Activated CD8-positive, alpha-beta memory T cell treated with anti-CD3 and anti-CD28 coated beads, Interleukin-2, amount 10 ng/mL, durations not matched to agents 7 days and 5 days (primary cell): Measurements from ENCODE around the gene ITGB3BP. TPM values are rescaled to one million over a fixed set of nuclear protein-coding genes. Genes with fewer than 3 reads are reported as not detected.

Source experiments
- ATAC-seq: fragments of 150-1000 bp; cut with Tn5 transposase; one replicate; pipeline ENCODE4 v1.10.0; 2021; ENCODE audit warnings: moderate library complexity
- CTCF ChIA-PET: fragments of 350-600 bp; sonication (Branson Sonifier 250); formaldehyde crosslinking; loops from one replicate; lab custom pipeline; 2021; ENCODE audit warnings: antibody characterized with exemption; lab: Charles Lee
- DNase-seq: peaks from one replicate; pipeline ENCODE4 v3.0.0-alpha.2; 2020
- H3K27ac Mint-ChIP-seq: one replicate; pipeline ENCODE4 v1.8.0; 2021; ENCODE audit warnings: mild to moderate bottlenecking, mixed read lengths
- H3K27me3 Mint-ChIP-seq: one replicate; pipeline ENCODE4 v1.8.0; 2021; ENCODE audit warnings: mixed read lengths
- H3K36me3 Mint-ChIP-seq: one replicate; pipeline ENCODE4 v1.8.0; 2021; ENCODE audit warnings: mild to moderate bottlenecking, mixed read lengths
- H3K4me1 Mint-ChIP-seq: one replicate; pipeline ENCODE4 v1.8.0; 2021; ENCODE audit warnings: mixed read lengths
- H3K4me3 Mint-ChIP-seq: one replicate; pipeline ENCODE4 v1.8.0; 2021; ENCODE audit warnings: mild to moderate bottlenecking, moderate library complexity, mixed read lengths
- H3K9me3 Mint-ChIP-seq: one replicate; pipeline ENCODE4 v1.8.0; 2022; ENCODE audit warnings: low read depth, mixed read lengths
- total RNA-seq, 2 experiments: library from RNA; stranded (reverse); gene quantifications; one replicate each; pipeline ENCODE4 v1.2.3, GENCODE V29; 2021

Gene ITGB3BP
- total RNA-seq, 2 experiments from 2014 or later: 50.0 to 57.1 TPM

GRCh38 chr1:63403386-63403785 is 119.6 kb downstream of the ITGB3BP start:
- Mint-ChIP-seq H3K4me1 (peaks cover 2% of the 10 kb centered on the region), H3K9me3 (no peaks in the 10 kb centered on the region), H3K27me3 (no peaks in the 10 kb centered on the region), H3K36me3 (peaks cover 43% of the 10 kb centered on the region), H3K4me3 (no peak overlapping the region), H3K27ac (no peak overlapping the region)
- CTCF ChIA-PET: no interaction called here
- DNase-seq (no peak), ATAC-seq (no peak)

GRCh38 chr1:63401945-63402344 is 121.1 kb downstream of the ITGB3BP start:
- H3K9me3 Mint-ChIP-seq: no peaks in the 10 kb centered on the region
- H3K4me1 Mint-ChIP-seq: peaks cover 2% of the 10 kb centered on the region
- H3K27ac Mint-ChIP-seq: no peak overlapping the region
- DNase-seq: no peak
- peaks cover 40% of the 10 kb centered on the region for H3K36me3 Mint-ChIP-seq
- no peak overlapping the region for H3K4me3 Mint-ChIP-seq
- CTCF ChIA-PET: no interaction called here
- no peaks in the 10 kb centered on the region for H3K27me3 Mint-ChIP-seq
- no peak for ATAC-seq

Other genes starting within 250 kb of the ITGB3BP start
- gene FOXD3, start 200.7 kb downstream of the ITGB3BP start, total RNA-seq: not detected
- 10 to 100 TPM; 23.0 to 24.0 TPM for gene ALG6, start 155.6 kb downstream of the ITGB3BP start, total RNA-seq
- gene EFCAB7, start 300 bp upstream of the ITGB3BP start, total RNA-seq: 1 to 10 TPM; 5.4 to 6.3 TPM
- gene PGM1, start 70.2 kb upstream of the ITGB3BP start, total RNA-seq: 10 to 100 TPM; 31.5 to 32.8 TPM